ENCODE data around the gene TOX2. TPM values are rescaled to one million over a fixed set of nuclear protein-coding genes. Genes with fewer than 3 reads are reported as not detected.
A peak's percentile ranks its signal among the peaks of the same experiment; 100 is the strongest.

The TOX2 gene
- total RNA-seq, 1 experiment from 2014 or later = 85.4 TPM

GRCh38 chr20:43942201-43942590 is 27.5 kb downstream of the TOX2 start:
- BruUV-seq (replicated peaks) = no TSS peak
- peak overlapping the region; percentile 86 for H3K27ac ChIP-seq (ENCODE audit: low read length)
- CTCF ChIA-PET = no interaction called here
- H3K9me3 ChIP-seq (ENCODE audit: control insufficient read depth, insufficient read depth, low read depth, low read length) = no peaks in the 10 kb centered on the region
- TF ChIP-seq CTCF (IDR thresholded peaks at IDR 0.05) (no peak), TCF7L2 (IDR thresholded peaks at IDR 0.05; ENCODE audit: low read depth, low read length) (no peak), SIN3A (IDR thresholded peaks at IDR 0.05; ENCODE audit: borderline replicate concordance, insufficient read depth, low read depth, low read length) (no peak), REST (IDR thresholded peaks at IDR 0.05; ENCODE audit: insufficient read depth in 1 of 2, low read depth in 2 of 2, low read length in 1 of 2) (no peak), POLR2AphosphoS5 (IDR thresholded peaks at IDR 0.05; ENCODE audit: low read depth, low read length) (no peak)
- DNase-seq (ENCODE audit: low read depth, low spot score) (no peak), ATAC-seq (no peak)
- no peak overlapping the region for H3K4me3 ChIP-seq (ENCODE audit: low read depth in 2 of 2, low read length in 2 of 2)
- in situ Hi-C loops (cut with HindIII; ENCODE audit: low pct_unique_long_range_greater_than_20kb, low sequenced_read_pairs) (no loop called here), intact Hi-C loops (cut with micrococcal nuclease; ENCODE audit: unreplicated experiment) (no loop called here)
- no peaks in the 10 kb centered on the region for H3K27me3 ChIP-seq (ENCODE audit: control insufficient read depth, insufficient read depth, low read length)
- POLR2A ChIA-PET = interaction anchor here (0.5 kb wide), 1 partner anchor 61 kb away, joined by 5 read pairs; no protein-coding TSS in a partner anchor
- H3K36me3 ChIP-seq (ENCODE audit: control insufficient read depth, insufficient read depth, low read length) = no peaks in the 10 kb centered on the region
- peaks cover 84% of the 10 kb centered on the region for H3K4me1 ChIP-seq (ENCODE audit: control insufficient read depth, insufficient read depth, low read length)

GRCh38 chr20:43942667-43943285 is 28.1 kb downstream of the TOX2 start:
- H3K9me3 ChIP-seq (ENCODE audit: control insufficient read depth, insufficient read depth, low read depth, low read length) = no peaks in the 10 kb centered on the region
- no TSS peak for BruUV-seq (replicated peaks)

GRCh38 chr20:43943725-43944124 is 29.1 kb downstream of the TOX2 start:
- DNase-seq (ENCODE audit: low read depth, low spot score) (no peak), ATAC-seq (no peak)
- Histone ChIP-seq H3K27me3 (ENCODE audit: control insufficient read depth, insufficient read depth, low read length) (no peaks in the 10 kb centered on the region), H3K4me3 (ENCODE audit: low read depth in 2 of 2, low read length in 2 of 2) (no peak overlapping the region), H3K9me3 (ENCODE audit: control insufficient read depth, insufficient read depth, low read depth, low read length) (no peaks in the 10 kb centered on the region), H3K27ac (ENCODE audit: low read length) (peak overlapping the region; percentile 86), H3K4me1 (ENCODE audit: control insufficient read depth, insufficient read depth, low read length) (peaks cover 84% of the 10 kb centered on the region), H3K36me3 (ENCODE audit: control insufficient read depth, insufficient read depth, low read length) (no peaks in the 10 kb centered on the region)
- CTCF ChIA-PET = no interaction called here
- no TSS peak for BruUV-seq (replicated peaks)
- no peak for TF ChIP-seq TCF7L2 (IDR thresholded peaks at IDR 0.05; ENCODE audit: low read depth, low read length)
- no peak for TF ChIP-seq SIN3A (IDR thresholded peaks at IDR 0.05; ENCODE audit: borderline replicate concordance, insufficient read depth, low read depth, low read length)
- no peak for TF ChIP-seq REST (IDR thresholded peaks at IDR 0.05; ENCODE audit: insufficient read depth in 1 of 2, low read depth in 2 of 2, low read length in 1 of 2)
- no peak for TF ChIP-seq CTCF (IDR thresholded peaks at IDR 0.05)
- TF ChIP-seq POLR2AphosphoS5 (IDR thresholded peaks at IDR 0.05; ENCODE audit: low read depth, low read length) = no peak
- intact Hi-C loops (cut with micrococcal nuclease; ENCODE audit: unreplicated experiment) = no loop called here
- in situ Hi-C loops (cut with HindIII; ENCODE audit: low pct_unique_long_range_greater_than_20kb, low sequenced_read_pairs) = no loop called here
- POLR2A ChIA-PET = no interaction called here

More at GRCh38 chr20:43942667-43943285, 28.1 kb downstream of the TOX2 start:
- H3K36me3 ChIP-seq (ENCODE audit: control insufficient read depth, insufficient read depth, low read length) = no peaks in the 10 kb centered on the region
- POLR2A ChIA-PET = no interaction called here
- H3K27me3 ChIP-seq (ENCODE audit: control insufficient read depth, insufficient read depth, low read length) = no peaks in the 10 kb centered on the region
- peak overlapping the region; percentile 86 for H3K27ac ChIP-seq (ENCODE audit: low read length)
- H3K4me1 ChIP-seq (ENCODE audit: control insufficient read depth, insufficient read depth, low read length) = peaks cover 84% of the 10 kb centered on the region
- no peak overlapping the region for H3K4me3 ChIP-seq (ENCODE audit: low read depth in 2 of 2, low read length in 2 of 2)
- intact Hi-C loops (cut with micrococcal nuclease; ENCODE audit: unreplicated experiment) (no loop called here), in situ Hi-C loops (cut with HindIII; ENCODE audit: low pct_unique_long_range_greater_than_20kb, low sequenced_read_pairs) (no loop called here)
- TF ChIP-seq TCF7L2 (IDR thresholded peaks at IDR 0.05; ENCODE audit: low read depth, low read length) = no peak
- ATAC-seq (no peak), DNase-seq (ENCODE audit: low read depth, low spot score) (no peak)
- CTCF ChIA-PET = no interaction called here

Data from Panc1 (cell line).